Measurements from ENCODE around the gene TRIM17.

The TRIM17 gene

GRCh38 chr1:228376262-228376628, 40.4 kb downstream of the TRIM17 start:
- DNase-seq (ENCODE audit: insufficient read length, low spot score) (no peak), FAIRE-seq (no peak)
- TF ChIP-seq CTCF (IDR thresholded peaks at IDR 0.05; ENCODE audit: insufficient read depth, missing control alignments), result no peak

DNA sequence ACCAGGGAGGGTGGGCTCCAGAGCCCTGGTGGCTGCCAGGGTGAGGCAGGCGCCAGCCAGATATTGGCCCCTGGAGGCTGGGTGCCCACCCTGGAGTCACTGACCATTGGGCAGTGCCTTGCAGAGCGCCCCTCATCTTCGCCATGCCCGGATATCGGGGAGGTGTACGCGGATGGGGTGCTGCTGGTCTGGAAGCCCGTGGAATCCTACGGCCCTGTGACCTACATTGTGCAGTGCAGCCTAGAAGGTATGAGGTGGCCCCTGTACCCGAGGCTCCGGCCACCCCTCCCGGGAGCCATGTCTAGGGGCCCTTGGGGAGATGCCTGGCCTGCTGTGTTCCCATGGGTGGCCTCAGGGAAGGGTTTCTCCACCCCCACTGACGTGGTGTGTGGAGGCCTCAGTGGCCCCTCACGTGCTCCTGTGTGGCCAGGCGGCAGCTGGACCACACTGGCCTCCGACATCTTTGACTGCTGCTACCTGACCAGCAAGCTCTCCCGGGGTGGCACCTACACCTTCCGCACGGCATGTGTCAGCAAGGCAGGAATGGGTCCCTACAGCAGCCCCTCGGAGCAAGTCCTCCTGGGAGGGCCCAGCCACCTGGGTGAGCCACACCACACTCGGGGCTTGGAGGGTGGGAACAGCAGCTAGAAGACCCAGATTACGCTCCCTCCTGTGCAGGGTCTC, 40.9 kb downstream of the TRIM17 start:
- DNase-seq (ENCODE audit: insufficient read length, low spot score) (no peak), FAIRE-seq (no peak)
- TF ChIP-seq CTCF (IDR thresholded peaks at IDR 0.05; ENCODE audit: insufficient read depth, missing control alignments), result no peak

DNA sequence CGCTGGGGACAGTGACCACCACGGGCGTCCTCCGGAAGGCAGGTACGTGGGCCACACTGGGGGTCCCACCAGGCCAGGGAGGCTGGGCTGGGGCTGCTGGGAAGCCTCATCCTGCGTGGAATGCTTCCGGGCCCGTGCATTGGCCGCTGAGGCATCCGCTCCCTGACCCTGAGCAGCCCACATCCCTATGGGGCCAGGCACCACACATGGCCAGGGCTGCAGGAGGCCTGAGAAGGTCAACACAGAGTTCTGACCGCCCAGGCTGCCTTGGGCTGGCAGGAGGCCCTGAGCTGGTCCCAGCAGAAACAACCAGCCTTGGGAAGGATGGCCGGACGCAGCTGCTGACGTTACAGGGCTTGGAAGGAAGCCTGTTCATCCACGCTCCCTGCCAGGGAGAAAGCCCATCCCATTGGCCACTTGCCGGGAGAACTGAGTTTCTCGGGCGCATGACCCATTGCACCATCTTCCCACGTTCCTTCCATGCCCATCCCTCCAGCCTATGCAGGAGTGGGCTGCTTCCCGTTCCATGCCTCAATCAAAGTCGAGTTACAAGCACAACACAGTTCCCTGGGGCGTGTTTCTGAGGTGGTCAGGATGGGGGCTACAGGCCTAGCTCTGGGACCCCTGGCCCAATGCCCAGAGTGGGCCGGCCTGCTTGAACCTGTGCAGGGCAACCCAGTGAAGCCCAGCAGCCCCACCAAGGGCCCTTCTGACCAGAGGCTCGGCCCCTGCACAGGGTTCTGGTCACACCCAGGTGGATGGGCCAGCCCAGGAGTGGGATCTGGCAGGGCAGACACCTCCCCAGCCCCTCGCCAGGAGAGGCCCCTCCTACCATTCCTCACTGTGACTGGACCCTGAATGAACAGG, 41.7 kb downstream of the TRIM17 start:
- no peak for TF ChIP-seq CTCF (IDR thresholded peaks at IDR 0.05; ENCODE audit: insufficient read depth, missing control alignments)
- DNase-seq (ENCODE audit: insufficient read length, low spot score) (no peak), FAIRE-seq (no peak)

- TF ChIP-seq CTCF (IDR thresholded peaks at IDR 0.05; ENCODE audit: insufficient read depth, missing control alignments), result no peak
- DNase-seq (ENCODE audit: insufficient read length, low spot score) (no peak), FAIRE-seq (no peak)
Measured at GRCh38 chr1:228373681-228374571, 42.7 kb downstream of the TRIM17 start.

GRCh38 chr1:228373004-228373680, 43.5 kb downstream of the TRIM17 start:
- no peak for TF ChIP-seq CTCF (IDR thresholded peaks at IDR 0.05; ENCODE audit: insufficient read depth, missing control alignments)
- FAIRE-seq (no peak), DNase-seq (ENCODE audit: insufficient read length, low spot score) (no peak)

DNA sequence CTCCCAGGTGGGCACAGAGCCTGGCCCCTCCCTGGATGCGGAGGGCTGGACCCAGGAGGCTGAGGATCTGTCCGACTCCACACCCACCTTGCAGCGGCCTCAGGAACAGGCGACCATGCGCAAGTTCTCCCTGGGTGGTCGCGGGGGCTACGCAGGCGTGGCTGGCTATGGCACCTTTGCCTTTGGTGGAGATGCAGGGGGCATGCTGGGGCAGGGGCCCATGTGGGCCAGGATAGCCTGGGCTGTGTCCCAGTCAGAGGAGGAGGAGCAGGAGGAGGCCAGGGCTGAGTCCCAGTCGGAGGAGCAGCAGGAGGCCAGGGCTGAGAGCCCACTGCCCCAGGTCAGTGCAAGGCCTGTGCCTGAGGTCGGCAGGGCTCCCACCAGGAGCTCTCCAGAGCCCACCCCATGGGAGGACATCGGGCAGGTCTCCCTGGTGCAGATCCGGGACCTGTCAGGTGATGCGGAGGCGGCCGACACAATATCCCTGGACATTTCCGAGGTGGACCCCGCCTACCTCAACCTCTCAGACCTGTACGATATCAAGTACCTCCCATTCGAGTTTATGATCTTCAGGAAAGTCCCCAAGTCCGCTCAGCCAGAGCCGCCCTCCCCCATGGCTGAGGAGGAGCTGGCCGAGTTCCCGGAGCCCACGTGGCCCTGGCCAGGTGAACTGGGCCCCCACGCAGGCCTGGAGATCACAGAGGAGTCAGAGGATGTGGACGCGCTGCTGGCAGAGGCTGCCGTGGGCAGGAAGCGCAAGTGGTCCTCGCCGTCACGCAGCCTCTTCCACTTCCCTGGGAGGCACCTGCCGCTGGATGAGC, 44.3 kb downstream of the TRIM17 start:
- no peak for FAIRE-seq

More for the DNA sequence above, 44.3 kb downstream of the TRIM17 start:
- TF ChIP-seq CTCF (IDR thresholded peaks at IDR 0.05; ENCODE audit: insufficient read depth, missing control alignments), result no peak
- no peak for DNase-seq (ENCODE audit: insufficient read length, low spot score)
